HUES64 (cell line): ENCODE data around the gene CACNA2D1.

Experiments
- H3K27ac ChIP-seq: 2 replicates; pipeline ENCODE4 v1.7.0; 2013; ENCODE audit warnings: low read depth, low read length, inconsistent platforms
- H3K27me3 ChIP-seq: 2 replicates; pipeline ENCODE4 v1.6.1; 2013; ENCODE audit warnings: mild to moderate bottlenecking, low read length; ENCODE audit not compliant: insufficient read depth
- H3K36me3 ChIP-seq: 2 replicates; pipeline ENCODE4 v1.6.1; 2013; ENCODE audit warnings: mild to moderate bottlenecking, low read length; ENCODE audit not compliant: insufficient read depth
- H3K4me1 ChIP-seq: 2 replicates; pipeline ENCODE4 v1.6.1; 2013; ENCODE audit warnings: mild to moderate bottlenecking, low read length, moderate library complexity; ENCODE audit not compliant: insufficient read depth
- H3K4me3 ChIP-seq: 2 replicates; pipeline ENCODE4 v1.5.1; 2013; ENCODE audit warnings: mild to moderate bottlenecking, low read length, moderate library complexity
- H3K9ac ChIP-seq: 2 replicates; pipeline ENCODE4 v1.6.1; 2013; ENCODE audit warnings: mild to moderate bottlenecking, low read depth, low read length
- H3K9me3 ChIP-seq: 2 replicates; pipeline ENCODE4 v1.6.1; 2013; ENCODE audit warnings: low read depth, low read length; ENCODE audit not compliant: insufficient read depth
- WGBS: fragments of 150-250, 120-280 bp; methylation state at CpG from one replicate; pipeline ENCODE4 v1.1.7; 2013; ENCODE audit warnings: missing lambda C conversion rate; 5-methylcytosine and 5-hydroxymethylcytosine counted together

The CACNA2D1 gene

DNA sequence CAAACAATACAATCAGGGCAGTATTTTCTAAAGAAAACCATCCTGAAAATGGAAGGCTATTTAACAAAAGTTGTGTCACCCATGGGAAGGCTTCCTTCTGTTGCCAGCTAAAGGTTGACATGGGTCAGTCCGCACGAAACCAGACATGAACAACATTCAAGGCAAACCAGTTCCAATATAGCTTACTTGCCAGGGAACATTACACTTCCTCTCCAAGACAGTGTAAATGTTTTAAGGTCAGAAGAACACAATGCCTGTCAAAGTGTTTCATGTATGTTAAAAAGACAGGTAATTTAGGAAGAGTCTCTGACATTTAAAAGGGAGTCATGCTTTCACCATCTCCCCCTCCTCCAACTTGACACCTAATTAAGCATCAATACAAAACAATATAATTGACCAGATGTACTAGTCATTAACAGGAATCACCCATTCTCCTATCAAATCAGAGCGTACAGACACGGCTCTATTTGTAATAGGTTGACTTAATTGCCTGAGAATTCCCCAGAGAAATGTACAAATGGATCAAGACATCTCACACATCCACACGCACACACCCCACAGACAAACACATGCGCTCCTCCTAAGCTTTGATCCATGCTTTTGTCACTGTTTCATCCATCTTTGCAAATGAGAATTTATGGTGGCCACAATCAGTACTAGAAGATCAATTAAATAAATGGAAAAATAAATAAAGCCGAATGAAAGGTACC lies 69.5 kb downstream of the CACNA2D1 start:
- Histone ChIP-seq H3K4me3 (no peak overlapping the region), H3K9ac (no peak overlapping the region), H3K36me3 (no peaks in the 10 kb centered on the region), H3K9me3 (no peaks in the 10 kb centered on the region), H3K4me1 (peaks cover 24% of the 10 kb centered on the region), H3K27ac (no peak overlapping the region), H3K27me3 (no peaks in the 10 kb centered on the region)
- 68% methylated on average over 6 of the region's 7 CpGs for WGBS

DNA sequence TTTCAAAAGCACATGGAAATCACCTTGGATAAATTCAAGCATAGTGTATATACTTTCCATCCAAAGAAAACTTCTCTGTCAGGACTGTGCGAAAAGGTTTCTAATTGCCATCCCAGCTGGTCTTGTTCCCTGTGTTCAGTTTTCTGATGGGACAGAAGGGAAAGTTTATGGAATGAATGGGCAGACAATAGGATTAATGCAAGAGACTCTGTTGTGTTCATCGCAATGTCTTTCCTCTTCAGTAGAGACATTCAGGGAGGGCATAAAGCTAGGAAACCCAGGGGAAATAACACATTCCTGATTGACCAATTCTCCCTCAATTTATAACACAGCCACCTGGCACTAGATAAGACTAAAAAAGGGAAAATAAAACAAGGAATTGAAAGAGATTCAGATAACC lies 78.9 kb downstream of the CACNA2D1 start:
- WGBS: 94% methylated on average over 2 of the region's 2 CpGs
- peaks cover 20% of the 10 kb centered on the region for H3K4me1 ChIP-seq
- no peaks in the 10 kb centered on the region for H3K9me3 ChIP-seq
- no peak overlapping the region for H3K9ac ChIP-seq
- no peak overlapping the region for H3K27ac ChIP-seq
- no peaks in the 10 kb centered on the region for H3K27me3 ChIP-seq
- no peak overlapping the region for H3K4me3 ChIP-seq
- H3K36me3 ChIP-seq: no peaks in the 10 kb centered on the region

GRCh38 chr7:82364048-82364447 lies 79.5 kb downstream of the CACNA2D1 start:
- Histone ChIP-seq H3K27ac (no peak overlapping the region), H3K27me3 (no peaks in the 10 kb centered on the region), H3K4me3 (no peak overlapping the region), H3K9me3 (no peaks in the 10 kb centered on the region), H3K9ac (no peak overlapping the region), H3K36me3 (no peaks in the 10 kb centered on the region), H3K4me1 (peaks cover 21% of the 10 kb centered on the region)
- WGBS: 88% methylated on average over 1 of the region's 1 CpG

- 80% methylated on average over 2 of the region's 2 CpGs for WGBS
- Histone ChIP-seq H3K36me3 (no peaks in the 10 kb centered on the region), H3K4me3 (no peak overlapping the region), H3K4me1 (peaks cover 28% of the 10 kb centered on the region), H3K27ac (no peak overlapping the region), H3K9me3 (no peaks in the 10 kb centered on the region), H3K27me3 (no peaks in the 10 kb centered on the region), H3K9ac (no peak overlapping the region)
Observed at GRCh38 chr7:82362129-82362706, 81.4 kb downstream of the CACNA2D1 start.

- Histone ChIP-seq H3K27me3 (no peaks in the 10 kb centered on the region), H3K4me1 (peaks cover 27% of the 10 kb centered on the region), H3K9ac (no peak overlapping the region), H3K9me3 (no peaks in the 10 kb centered on the region), H3K4me3 (no peak overlapping the region), H3K27ac (no peak overlapping the region), H3K36me3 (no peaks in the 10 kb centered on the region)
- 69% methylated on average over 1 of the region's 2 CpGs for WGBS
Observed at GRCh38 chr7:82360591-82361368, 82.8 kb downstream of the CACNA2D1 start.

- H3K36me3 ChIP-seq: no peaks in the 10 kb centered on the region
- no peak overlapping the region for H3K27ac ChIP-seq
- H3K4me3 ChIP-seq: no peak overlapping the region
- no peak overlapping the region for H3K9ac ChIP-seq
- no peaks in the 10 kb centered on the region for H3K9me3 ChIP-seq
- H3K4me1 ChIP-seq: peaks cover 27% of the 10 kb centered on the region
- 88% methylated on average over 3 of the region's 3 CpGs for WGBS
- H3K27me3 ChIP-seq: no peaks in the 10 kb centered on the region
Observed at GRCh38 chr7:82359426-82359825, 84.2 kb downstream of the CACNA2D1 start.

DNA sequence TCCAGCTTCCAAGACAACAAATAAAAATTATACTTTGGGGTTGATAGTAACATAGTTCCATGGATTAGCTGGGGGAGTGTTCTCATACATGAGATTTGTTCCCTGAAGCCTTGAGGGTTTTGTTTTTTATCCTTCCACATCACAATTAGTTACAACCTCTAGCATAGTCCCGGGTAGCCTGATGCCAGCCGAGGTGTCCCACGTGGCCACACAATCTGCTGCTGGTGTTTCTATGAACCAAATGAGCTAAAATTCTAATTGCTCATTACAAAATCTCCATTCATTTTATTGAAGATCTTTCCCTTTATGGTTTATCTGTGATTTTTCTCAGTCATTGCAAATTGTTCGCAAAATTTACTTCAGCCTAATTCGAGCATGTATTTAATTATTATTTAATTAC lies 84.7 kb downstream of the CACNA2D1 start:
- no peaks in the 10 kb centered on the region for H3K9me3 ChIP-seq
- H3K36me3 ChIP-seq: no peaks in the 10 kb centered on the region
- H3K4me3 ChIP-seq: no peak overlapping the region
- H3K27ac ChIP-seq: no peak overlapping the region
- WGBS: 82% methylated on average over 3 of the region's 5 CpGs
- H3K27me3 ChIP-seq: no peaks in the 10 kb centered on the region
- no peak overlapping the region for H3K9ac ChIP-seq
- H3K4me1 ChIP-seq: peaks cover 27% of the 10 kb centered on the region

- Histone ChIP-seq H3K4me1 (peaks cover 27% of the 10 kb centered on the region), H3K27me3 (no peaks in the 10 kb centered on the region), H3K36me3 (no peaks in the 10 kb centered on the region), H3K9me3 (no peaks in the 10 kb centered on the region), H3K27ac (no peak overlapping the region), H3K4me3 (no peak overlapping the region), H3K9ac (no peak overlapping the region)
- 100% methylated on average over 2 of the region's 2 CpGs for WGBS
Observed at GRCh38 chr7:82358009-82358578, 85.5 kb downstream of the CACNA2D1 start.

GRCh38 chr7:82348251-82348650 lies 95.3 kb downstream of the CACNA2D1 start:
- H3K27me3 ChIP-seq: no peaks in the 10 kb centered on the region
- H3K27ac ChIP-seq: no peak overlapping the region
- peaks cover 9% of the 10 kb centered on the region; the same call in 1 of the 2 replicates for H3K36me3 ChIP-seq
- H3K9ac ChIP-seq: no peak overlapping the region
- no peak overlapping the region for H3K4me3 ChIP-seq
- no peaks in the 10 kb centered on the region for H3K9me3 ChIP-seq
- 89% methylated on average over 5 of the region's 5 CpGs for WGBS
- no peaks in the 10 kb centered on the region for H3K4me1 ChIP-seq

DNA sequence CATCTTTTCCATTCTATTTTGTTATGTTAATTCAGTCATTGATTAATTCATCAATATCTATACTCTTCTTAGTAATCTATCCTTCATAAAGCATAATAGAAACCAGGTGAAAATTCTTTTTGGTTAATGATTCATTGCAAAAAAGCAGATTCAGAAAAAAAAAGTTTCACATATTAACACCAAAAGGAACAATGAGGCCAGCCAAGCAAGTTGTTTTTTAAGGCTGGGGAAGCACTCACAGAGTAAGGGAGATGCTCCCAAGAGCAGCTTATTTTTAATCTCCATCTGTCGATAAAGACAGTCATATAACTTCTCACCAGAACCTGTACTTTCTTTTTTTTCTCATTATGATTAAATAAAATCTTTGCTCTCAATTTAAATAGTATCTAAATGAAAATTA lies 95.8 kb downstream of the CACNA2D1 start:
- Histone ChIP-seq H3K36me3 (peaks cover 9% of the 10 kb centered on the region; the same call in 1 of the 2 replicates), H3K9me3 (no peaks in the 10 kb centered on the region), H3K27ac (no peak overlapping the region), H3K4me3 (no peak overlapping the region), H3K4me1 (no peaks in the 10 kb centered on the region), H3K9ac (no peak overlapping the region), H3K27me3 (no peaks in the 10 kb centered on the region)
- WGBS: 78% methylated on average over 1 of the region's 1 CpG

DNA sequence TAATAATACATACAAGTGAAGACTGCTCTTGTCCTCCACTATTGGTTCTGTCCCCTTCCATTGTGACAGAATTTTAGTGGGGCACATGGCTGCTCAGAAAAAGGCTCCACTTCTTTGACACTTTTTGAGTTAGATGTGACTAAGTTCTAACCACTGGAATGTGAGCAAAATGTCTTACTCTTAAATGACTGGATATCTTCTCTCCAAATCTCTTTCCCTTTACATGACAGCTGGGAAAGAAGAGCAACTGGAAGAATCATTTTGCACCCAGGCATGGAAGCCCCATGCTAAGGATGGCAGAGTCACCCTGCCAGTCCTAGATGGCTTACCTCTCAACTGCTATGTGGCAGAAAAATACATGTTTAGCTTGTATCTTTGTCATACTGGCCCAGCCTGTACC lies 97.7 kb downstream of the CACNA2D1 start:
- Histone ChIP-seq H3K4me3 (no peak overlapping the region), H3K4me1 (no peaks in the 10 kb centered on the region), H3K27ac (no peak overlapping the region), H3K9me3 (no peaks in the 10 kb centered on the region), H3K36me3 (peaks cover 9% of the 10 kb centered on the region; the same call in 1 of the 2 replicates), H3K27me3 (no peaks in the 10 kb centered on the region), H3K9ac (no peak overlapping the region)
